GM19463 (cell line): ENCODE results near the gene DGKD.

Experiments used
- ATAC-seq: cut with Tn5 transposase; IDR thresholded peaks from one replicate; pipeline ENCODE4 v1.9.1; 2021; ENCODE audit warnings: mild to moderate bottlenecking, moderate library complexity; ENCODE audit not compliant: unreplicated experiment

Gene DGKD

GRCh38 chr2:233440314-233440713 lies 86.0 kb downstream of the DGKD start:
- ATAC-seq, result no peak

- no peak for ATAC-seq
These were observed 86.4 kb downstream of the DGKD start for GRCh38 chr2:233440714-233441113.

- no peak for ATAC-seq
These were observed 87.1 kb downstream of the DGKD start for GRCh38 chr2:233441161-233442027.

GRCh38 chr2:233442028-233442310 lies 87.7 kb downstream of the DGKD start:
- ATAC-seq, result no peak

DNA sequence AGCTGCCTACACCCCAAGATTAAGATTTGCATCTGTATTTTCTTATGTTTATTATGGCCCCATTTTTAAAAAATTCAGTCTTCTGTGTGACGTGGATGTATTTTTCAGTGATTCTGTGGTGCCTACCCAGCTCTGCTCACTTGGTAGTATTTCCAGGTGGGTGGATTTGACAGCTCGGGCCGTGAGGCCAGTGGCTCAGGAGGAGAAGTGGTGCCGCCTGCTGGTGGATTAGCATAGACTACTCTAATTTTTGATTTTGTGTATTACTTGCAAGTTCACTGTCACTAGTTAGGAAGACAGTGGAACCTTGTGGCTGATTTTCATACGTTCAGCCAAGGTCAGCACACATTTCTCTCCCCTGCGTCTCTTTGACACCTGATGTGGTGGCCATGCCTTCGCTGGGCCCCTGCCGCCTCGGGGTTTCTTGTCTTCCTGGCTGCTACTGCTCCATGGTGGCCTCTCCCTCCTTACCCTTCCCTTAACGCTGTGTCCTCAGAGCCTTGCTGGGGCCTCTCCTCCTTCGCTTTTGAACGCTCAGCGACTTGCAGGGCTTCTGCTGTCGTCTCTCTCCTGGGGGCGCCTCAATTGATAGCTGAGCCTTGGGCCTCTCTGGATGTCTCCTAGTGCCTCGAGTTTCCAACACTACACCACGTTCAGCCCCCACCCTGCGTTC lies 89.4 kb downstream of the DGKD start:
- peak; percentile 63 for ATAC-seq

GRCh38 chr2:233444501-233444900 lies 90.2 kb downstream of the DGKD start:
- ATAC-seq, result no peak

- ATAC-seq, result no peak
These were observed 91.0 kb downstream of the DGKD start for GRCh38 chr2:233445152-233445830.

DNA sequence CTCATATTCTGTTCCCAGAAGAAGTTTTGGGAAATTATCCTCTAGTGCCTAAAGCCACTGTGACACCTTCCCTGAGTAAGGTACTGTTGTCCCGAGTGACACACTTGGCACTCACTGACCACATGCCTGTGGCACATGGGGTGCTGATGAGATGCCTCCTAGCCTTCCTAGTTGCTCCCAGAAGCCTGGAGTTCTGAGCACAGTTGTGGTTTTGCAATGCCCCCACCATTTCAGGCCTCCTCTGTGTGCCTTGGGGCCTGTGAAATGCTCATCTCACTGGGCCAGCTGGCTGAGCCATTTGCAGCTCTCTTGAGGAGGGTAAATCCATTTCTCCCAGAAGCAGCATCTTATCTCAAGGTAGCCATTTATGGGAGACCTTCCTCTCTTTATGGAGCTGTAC lies 91.8 kb downstream of the DGKD start:
- ATAC-seq, result no peak

DNA sequence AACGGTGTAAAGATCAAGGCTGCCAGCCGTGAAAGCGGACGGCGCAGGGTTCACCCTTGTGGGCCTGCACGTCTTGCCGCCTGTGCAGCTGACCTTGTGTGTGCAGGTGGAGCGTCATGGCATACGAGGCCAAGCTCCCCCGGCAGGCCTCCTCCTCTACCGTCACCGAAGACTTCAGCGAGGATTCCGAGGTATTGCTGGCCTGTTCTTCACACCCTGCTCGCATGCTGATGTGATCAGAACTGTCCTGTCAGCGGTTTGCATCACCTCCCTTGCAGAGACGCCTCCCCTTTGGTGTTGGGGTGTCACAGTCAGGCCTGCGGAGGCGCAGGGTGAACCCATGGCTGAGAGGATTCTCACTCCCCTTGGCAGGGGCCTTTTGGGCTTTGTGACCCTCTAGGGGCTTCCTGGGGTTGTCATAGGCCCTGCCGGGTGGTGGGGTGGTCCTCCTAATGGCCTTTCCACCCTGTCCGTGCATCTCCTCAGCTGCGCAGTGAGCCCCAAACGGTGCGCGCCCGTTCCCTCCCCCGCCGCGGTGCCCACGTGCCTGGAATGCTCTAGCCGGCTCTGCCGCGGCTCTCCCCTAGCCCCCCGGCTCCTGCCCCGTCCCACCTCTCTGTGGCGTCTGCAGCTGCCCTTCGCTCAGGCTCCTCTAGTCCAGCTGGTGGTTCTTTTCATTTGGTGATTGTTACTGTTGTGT lies 92.5 kb downstream of the DGKD start:
- ATAC-seq, result no peak

DNA sequence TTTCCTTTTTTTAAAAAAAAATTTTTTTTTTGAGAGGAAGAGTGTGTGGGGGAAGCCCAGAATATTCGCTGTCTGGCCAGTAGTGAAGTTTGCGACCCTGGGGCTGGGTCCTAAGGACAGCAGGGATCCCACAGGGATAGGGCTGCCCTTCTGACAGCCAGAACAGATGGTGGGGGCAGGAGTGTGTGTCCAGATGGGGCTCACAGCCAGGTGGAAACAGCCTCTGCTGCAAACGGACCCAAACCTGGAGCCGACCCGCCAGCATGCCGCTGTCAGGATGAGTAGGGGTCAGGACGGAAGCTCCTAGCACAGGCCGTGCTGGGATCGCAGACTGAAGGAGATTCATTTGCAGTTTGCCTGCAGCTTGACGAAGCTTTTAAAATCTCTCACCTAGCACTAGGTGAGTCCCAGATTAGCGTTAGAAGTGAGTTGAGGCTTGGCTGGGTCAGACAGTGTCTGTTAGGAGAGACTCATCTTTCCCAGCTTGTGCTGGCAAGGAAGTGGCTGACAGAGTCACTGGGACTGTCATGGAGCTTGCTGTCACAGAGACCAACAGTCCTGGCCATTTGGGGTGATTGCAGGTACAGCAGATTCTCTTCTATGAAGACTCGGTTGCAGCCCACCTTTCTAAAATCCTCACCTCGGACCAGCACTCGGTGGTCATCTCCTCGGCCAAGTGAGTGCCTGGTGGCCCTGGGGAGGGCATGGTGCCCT lies 93.4 kb downstream of the DGKD start:
- ATAC-seq, result no peak

DNA sequence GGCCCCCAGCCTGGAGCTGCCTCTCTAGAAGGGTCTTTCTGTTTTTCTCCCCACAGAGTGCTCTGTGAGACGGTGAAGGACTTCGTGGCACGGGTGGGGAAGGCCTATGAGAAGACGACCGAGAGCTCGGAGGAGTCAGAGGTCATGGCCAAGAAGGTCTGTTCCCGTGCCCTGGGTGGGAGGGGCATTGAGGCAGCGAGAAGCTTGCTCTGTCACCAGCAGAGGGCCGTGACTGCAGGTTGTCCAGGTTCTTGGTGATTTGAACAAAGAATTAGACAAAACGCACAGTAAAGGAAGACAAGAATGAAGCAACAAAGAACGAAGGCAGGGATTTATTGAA lies 93.9 kb downstream of the DGKD start:
- ATAC-seq, result no peak

DNA sequence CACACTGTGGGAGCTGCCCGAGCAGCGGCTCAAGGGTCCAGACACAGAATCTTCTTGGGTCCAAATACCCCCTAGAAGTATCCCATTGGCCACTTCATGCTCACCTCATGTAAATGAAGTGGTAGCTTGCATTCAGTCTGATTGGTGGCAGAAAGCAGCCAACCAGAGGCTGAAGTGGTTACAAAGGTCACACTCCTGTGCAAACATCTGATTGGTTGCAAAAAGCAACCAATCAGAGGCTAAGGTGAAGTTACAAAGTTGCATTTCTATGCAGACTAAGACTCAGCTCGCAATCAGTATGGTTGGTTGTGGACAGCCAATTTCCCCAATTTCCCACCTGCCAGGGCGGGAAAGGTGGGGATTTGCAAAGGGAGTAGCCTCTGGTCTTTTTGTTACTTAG lies 94.3 kb downstream of the DGKD start:
- no peak for ATAC-seq

GRCh38 chr2:233449081-233449901 lies 95.0 kb downstream of the DGKD start:
- ATAC-seq, result no peak

DNA sequence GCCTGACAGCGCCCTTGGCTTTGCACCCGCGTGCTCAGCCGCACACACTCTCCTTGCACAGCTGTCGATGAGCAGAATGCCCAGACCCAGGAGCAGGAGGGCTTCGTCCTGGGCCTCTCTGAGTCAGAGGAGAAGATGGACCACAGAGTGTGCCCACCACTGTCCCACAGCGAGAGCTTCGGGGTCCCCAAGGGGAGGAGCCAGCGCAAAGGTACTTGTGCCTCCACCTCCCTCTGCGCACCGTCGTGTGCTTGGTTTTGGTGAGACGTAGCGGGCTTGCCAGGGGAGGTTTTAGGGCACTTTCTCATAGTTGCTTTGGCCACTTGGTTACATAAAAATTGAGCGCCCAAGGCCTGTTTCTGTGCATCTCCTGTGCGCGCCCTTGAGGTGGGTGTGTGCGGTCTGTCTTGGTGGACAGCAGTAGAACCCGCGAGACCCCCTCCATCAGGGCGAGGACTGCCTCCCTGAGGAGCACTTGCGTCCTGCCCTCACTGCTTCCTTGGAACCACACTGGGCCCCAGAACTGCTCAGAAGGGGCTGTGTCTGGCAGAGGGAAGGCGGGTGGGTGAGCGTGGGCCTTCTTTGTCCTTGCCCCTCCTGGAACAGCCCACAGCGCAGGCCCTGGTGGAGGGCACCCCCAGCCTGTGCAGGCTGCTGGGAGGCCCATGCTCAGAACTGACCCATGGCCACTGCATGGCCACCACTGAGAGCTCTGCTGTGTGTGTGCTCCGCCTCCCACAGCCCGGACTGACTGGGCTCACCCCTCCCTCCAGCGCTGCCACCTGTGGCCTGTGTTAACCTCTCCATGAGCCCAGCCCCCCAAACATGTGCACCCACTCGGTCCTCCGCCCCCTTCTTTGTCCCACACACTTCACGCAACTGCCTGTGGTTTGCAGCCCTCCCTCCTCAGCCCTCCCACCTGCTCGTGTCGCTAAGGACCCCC lies 95.9 kb downstream of the DGKD start:
- no peak for ATAC-seq

DNA sequence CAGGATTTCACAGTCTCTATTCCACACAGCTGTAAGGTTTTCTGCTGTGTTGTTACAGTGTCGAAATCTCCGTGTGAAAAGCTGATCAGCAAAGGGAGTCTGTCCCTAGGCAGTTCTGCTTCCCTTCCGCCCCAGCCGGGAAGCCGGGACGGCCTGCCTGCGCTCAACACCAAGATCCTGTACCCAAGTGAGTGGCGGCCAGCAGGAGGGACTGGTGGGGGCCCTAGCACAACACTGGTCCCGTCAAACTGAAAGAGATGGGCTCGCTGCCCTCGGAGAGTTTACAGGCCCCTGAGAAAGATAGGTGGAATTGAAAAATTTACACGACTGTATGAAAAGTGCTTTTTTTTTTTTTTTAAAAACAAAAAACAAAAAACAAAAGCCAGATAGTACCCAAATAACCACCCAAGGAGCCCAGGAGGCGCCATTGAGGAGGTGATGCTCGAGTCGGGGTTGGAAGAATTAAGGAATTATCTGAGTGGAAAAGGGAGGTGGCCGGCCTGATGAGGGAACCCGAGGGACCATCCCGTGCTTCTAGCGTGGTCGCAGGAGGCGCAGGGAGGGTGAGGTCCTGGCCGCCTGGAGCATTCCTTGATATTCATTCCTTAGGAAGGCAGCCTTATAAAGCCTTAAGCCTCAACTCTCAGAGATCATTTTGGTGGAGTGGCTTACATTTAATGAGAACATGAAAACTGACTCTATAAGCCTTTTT lies 96.7 kb downstream of the DGKD start:
- no peak for ATAC-seq

- no peak for ATAC-seq
These were observed 97.7 kb downstream of the DGKD start for GRCh38 chr2:233451950-233452349.

GRCh38 chr2:233453111-233453915 lies 99.0 kb downstream of the DGKD start:
- ATAC-seq, result no peak

GRCh38 chr2:233453916-233454315 lies 99.6 kb downstream of the DGKD start:
- ATAC-seq, result no peak
